ENCODE data around the gene RXRA. TPM values are rescaled to one million over a fixed set of nuclear protein-coding genes. Genes with fewer than 3 reads are reported as not detected.

RXRA gene
- polyA plus RNA-seq, 1 of the 3 experiments (the other 2 are of a cell fraction): 7.6 TPM

DNA sequence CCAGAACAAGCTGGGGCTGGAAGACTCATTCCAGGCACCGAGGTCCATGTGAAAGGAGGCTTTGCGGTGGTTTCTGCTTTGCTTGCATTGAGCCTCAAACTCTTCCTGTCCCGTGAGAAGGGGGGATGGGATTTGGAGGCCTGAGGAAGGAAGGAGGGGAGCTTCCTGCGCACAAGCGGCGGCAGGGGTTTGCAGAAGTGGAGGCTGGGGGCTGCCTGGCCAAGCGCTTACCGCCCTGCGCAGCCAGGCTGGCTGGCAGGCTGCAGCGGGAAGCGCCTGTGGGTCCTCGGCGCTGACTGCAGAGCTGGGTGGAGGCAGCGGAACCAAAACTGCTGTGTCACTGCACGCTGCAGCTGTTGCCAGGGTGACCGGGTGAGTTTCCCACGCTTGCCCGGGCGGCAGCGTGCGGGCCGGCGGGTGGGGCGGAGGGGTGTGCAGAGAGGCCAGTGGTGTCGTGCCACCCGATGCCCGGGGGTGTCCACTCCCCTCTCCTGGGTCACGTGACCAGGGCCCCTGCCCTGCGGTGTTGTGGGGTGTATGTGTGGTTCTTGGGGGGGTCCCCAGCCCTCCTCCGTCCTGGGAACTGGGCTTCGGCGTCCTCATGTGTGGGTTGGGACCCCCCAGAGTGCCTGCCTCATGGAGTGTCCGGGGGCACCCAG lies 81.0 kb downstream of the RXRA start:
- CTCF ChIA-PET: interaction anchor here (0.6 to 3.8 kb wide), 9 partner anchors 11 to 237 kb away, joined by 3 to 21 read pairs (median 5); no protein-coding TSS in a partner anchor
- POLR2A ChIA-PET: interaction anchor here (1.0 kb wide), 1 partner anchor 41 kb away, joined by 3 read pairs; no protein-coding TSS in a partner anchor
- TF ChIP-seq RFX5 (IDR thresholded peaks at IDR 0.05; ENCODE audit: low read length) (no peak), SMC3 (IDR thresholded peaks at IDR 0.05; ENCODE audit: low read depth, low read length) (no peak), USF1 (IDR thresholded peaks at IDR 0.05; ENCODE audit: borderline replicate concordance, low read depth) (peak; percentile 81), IRF3 (IDR thresholded peaks at IDR 0.05; ENCODE audit: low read depth, low read length) (no peak), RXRA (IDR thresholded peaks at IDR 0.05; ENCODE audit: borderline replicate concordance, low read depth) (no peak), POLR2AphosphoS5 (IDR thresholded peaks at IDR 0.05; ENCODE audit: low read depth, low read length) (peak; percentile 29; the same call in 1 of the 2 replicates), REST (IDR thresholded peaks at IDR 0.05; ENCODE audit: low read depth, low read length) (no peak), RCOR1 (IDR thresholded peaks at IDR 0.05; ENCODE audit: low read length) (no peak), NRF1 (IDR thresholded peaks at IDR 0.05; ENCODE audit: low read depth, low read length) (peak; percentile 50), FOSL2 (IDR thresholded peaks at IDR 0.05; ENCODE audit: borderline replicate concordance, low read depth) (no peak), FOXJ3 (CRISPR knock-in tag; IDR thresholded peaks at IDR 0.05) (0 out of 2 replicates have a peak, but pooled peaks have one; percentile 18), SIN3A (IDR thresholded peaks at IDR 0.05; ENCODE audit: borderline replicate concordance, low read depth, low read length) (peak; percentile 87; the same call in 1 of the 2 replicates), CHD2 (IDR thresholded peaks at IDR 0.05; ENCODE audit: low read length, partially characterized antibody) (peak; percentile 28), MEF2A (IDR thresholded peaks at IDR 0.05; ENCODE audit: borderline replicate concordance, low read depth) (no peak), RAD21 (IDR thresholded peaks at IDR 0.05; ENCODE audit: low read length) (no peak), JUND (IDR thresholded peaks at IDR 0.05) (no peak), TCF12 (IDR thresholded peaks at IDR 0.05) (peak; percentile 33; the same call in 1 of the 2 replicates), GABPA (IDR thresholded peaks at IDR 0.05; ENCODE audit: low read depth) (no peak), TAF1 (IDR thresholded peaks at IDR 0.05; ENCODE audit: borderline replicate concordance, low read depth, low read length) (no peak), GATA2 (CRISPR knock-in tag; IDR thresholded peaks at IDR 0.05) (no peak), PBX3 (IDR thresholded peaks at IDR 0.05) (no peak; the same call in 1 of the 2 replicates), NFIC (IDR thresholded peaks at IDR 0.05; ENCODE audit: borderline replicate concordance) (peak; percentile 23; the same call in 1 of the 2 replicates), YY1 (IDR thresholded peaks at IDR 0.05; ENCODE audit: low read depth) (no peak), ELF1 (IDR thresholded peaks at IDR 0.05) (no peak)
- TF ChIP-seq, protein P1, sequence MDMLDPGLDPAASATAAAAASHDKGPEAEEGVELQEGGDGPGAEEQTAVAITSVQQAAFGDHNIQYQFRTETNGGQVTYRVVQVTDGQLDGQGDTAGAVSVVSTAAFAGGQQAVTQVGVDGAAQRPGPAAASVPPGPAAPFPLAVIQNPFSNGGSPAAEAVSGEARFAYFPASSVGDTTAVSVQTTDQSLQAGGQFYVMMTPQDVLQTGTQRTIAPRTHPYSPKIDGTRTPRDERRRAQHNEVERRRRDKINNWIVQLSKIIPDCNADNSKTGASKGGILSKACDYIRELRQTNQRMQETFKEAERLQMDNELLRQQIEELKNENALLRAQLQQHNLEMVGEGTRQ (IDR thresholded peaks at IDR 0.05; ENCODE audit: borderline replicate concordance, low read depth, low read length): no peak; the same call in 1 of the 2 replicates
- TF ChIP-seq, protein P2, sequence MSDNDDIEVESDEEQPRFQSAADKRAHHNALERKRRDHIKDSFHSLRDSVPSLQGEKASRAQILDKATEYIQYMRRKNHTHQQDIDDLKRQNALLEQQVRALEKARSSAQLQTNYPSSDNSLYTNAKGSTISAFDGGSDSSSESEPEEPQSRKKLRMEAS (IDR thresholded peaks at IDR 0.05; ENCODE audit: low read depth): peak; percentile 96

More for the DNA sequence above, 81.0 kb downstream of the RXRA start:
- Histone ChIP-seq H3F3A (replicated peaks; ENCODE audit: insufficient read depth) (peaks cover 3% of the 10 kb centered on the region), H3K79me2 (ENCODE audit: insufficient read depth) (peaks cover 6% of the 10 kb centered on the region; the same call in 1 of the 2 replicates), H3K36me3 (replicated peaks in 1 of 2; ENCODE audit: control insufficient read depth in 1 of 2, insufficient read depth in 2 of 2, low read length in 1 of 2) (no peaks in the 10 kb centered on the region), H3K4me1 (ENCODE audit: control insufficient read depth in 1 of 2, insufficient read depth in 2 of 2, low read depth in 1 of 2, low read length in 1 of 2) (peaks cover 27 to 44% of the 10 kb centered on the region in 2 experiments), H3K4me3 (ENCODE audit: low read depth in 2 of 2, low read length in 1 of 2) (peak overlapping the region; percentile 37 to 44), H3K27me3 (ENCODE audit: insufficient read depth) (no peaks in the 10 kb centered on the region), H3K9me3 (no peaks in the 10 kb centered on the region), H3K27ac (ENCODE audit: low read depth in 2 of 2, low read length in 1 of 2) (peak overlapping the region; percentile 70 to 95), H3K9me2 (no peaks in the 10 kb centered on the region), H3K9ac (peak overlapping the region; percentile 49), H4K20me1 (ENCODE audit: insufficient read depth) (0 out of 2 replicates have a peak, but pooled peaks cover 7% of the 10 kb centered on the region), H3K4me2 (peak overlapping the region; percentile 93), H2AFZ (ENCODE audit: low read depth) (no peak overlapping the region)
- DNase-seq: peak; percentile 97
- 4% methylated on average over 18 of the region's 33 CpGs for WGBS (ENCODE audit: low lambda C conversion rate)
